Nephron progenitor cell (in vitro differentiated cells): ENCODE measurements around the gene CBX3.

Experiments used
- DNase-seq: peaks from one replicate; pipeline ENCODE4 v3.0.0; 2021
- H3K27ac Mint-ChIP-seq: 2 replicates; pipeline ENCODE4 v1.8.0; 2021; ENCODE audit warnings: mild to moderate bottlenecking, moderate library complexity, mixed read lengths
- H3K27me3 Mint-ChIP-seq: 2 replicates; pipeline ENCODE4 v1.8.0; 2021; ENCODE audit warnings: mild to moderate bottlenecking, low read depth, mixed read lengths; ENCODE audit not compliant: poor library complexity
- H3K36me3 Mint-ChIP-seq: 2 replicates; pipeline ENCODE4 v1.8.0; 2021; ENCODE audit warnings: low read depth, mixed read lengths
- H3K4me1 Mint-ChIP-seq: 2 replicates; pipeline ENCODE4 v1.8.0; 2021; ENCODE audit warnings: mixed read lengths
- H3K4me3 Mint-ChIP-seq: 2 replicates; pipeline ENCODE4 v1.8.0; 2021; ENCODE audit warnings: mild to moderate bottlenecking, moderate library complexity, mixed read lengths
- H3K9me3 Mint-ChIP-seq: 2 replicates; pipeline ENCODE4 v1.8.0; 2021; ENCODE audit warnings: mild to moderate bottlenecking, moderate library complexity, mixed read lengths
- TF ChIP-seq, protein P1 (sequence below): fragments of 200-600 bp; sonication (generic); IDR thresholded peaks from 2 replicates; pipeline ENCODE4 v1.5.0; 2021; ENCODE audit warnings: antibody characterized with exemption

The CBX3 gene

DNA sequence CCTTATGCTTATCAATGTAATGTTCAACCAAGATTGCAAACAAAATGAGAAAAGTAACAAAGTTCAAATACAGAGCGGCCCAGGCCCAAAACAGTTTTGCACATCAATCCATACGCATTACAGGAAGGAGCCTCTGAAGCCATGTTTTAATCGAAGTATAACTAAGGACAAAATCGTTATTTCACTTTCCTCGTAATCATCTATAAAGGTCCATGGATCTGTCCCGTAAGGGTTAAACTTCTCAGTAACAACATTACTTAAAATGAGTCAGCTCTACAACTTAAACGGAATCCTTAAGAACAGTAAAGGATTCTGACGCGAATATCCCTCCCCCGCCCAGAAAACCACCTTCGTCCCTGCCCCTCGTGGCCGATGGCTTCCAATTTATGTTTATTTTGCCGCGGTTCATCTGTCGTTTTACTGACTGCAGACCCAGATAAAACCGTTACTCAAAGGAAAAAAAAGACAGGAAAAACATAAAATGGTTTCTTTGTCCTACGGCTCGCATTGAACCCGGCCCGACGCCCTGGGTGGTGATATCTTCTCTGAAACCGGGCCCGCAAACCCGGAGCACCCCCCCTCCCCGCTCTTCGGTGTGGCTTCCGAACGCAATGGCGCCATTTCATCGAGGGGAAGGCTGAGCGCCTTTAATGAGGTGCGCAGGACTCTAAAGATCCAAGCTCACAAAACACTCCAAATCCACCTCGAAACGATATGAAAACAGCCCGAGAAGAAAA is 2.1 kb upstream of the CBX3 start:
- TF ChIP-seq, protein P1, sequence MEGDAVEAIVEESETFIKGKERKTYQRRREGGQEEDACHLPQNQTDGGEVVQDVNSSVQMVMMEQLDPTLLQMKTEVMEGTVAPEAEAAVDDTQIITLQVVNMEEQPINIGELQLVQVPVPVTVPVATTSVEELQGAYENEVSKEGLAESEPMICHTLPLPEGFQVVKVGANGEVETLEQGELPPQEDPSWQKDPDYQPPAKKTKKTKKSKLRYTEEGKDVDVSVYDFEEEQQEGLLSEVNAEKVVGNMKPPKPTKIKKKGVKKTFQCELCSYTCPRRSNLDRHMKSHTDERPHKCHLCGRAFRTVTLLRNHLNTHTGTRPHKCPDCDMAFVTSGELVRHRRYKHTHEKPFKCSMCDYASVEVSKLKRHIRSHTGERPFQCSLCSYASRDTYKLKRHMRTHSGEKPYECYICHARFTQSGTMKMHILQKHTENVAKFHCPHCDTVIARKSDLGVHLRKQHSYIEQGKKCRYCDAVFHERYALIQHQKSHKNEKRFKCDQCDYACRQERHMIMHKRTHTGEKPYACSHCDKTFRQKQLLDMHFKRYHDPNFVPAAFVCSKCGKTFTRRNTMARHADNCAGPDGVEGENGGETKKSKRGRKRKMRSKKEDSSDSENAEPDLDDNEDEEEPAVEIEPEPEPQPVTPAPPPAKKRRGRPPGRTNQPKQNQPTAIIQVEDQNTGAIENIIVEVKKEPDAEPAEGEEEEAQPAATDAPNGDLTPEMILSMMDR: no peak
- H3K36me3 Mint-ChIP-seq: peaks cover 67% of the 10 kb centered on the region
- peaks cover 3% of the 10 kb centered on the region for H3K9me3 Mint-ChIP-seq
- H3K27me3 Mint-ChIP-seq: peaks cover 12% of the 10 kb centered on the region
- peak; percentile 52 for DNase-seq
- peaks cover 43% of the 10 kb centered on the region for H3K4me1 Mint-ChIP-seq
- peak overlapping the region; percentile 100 for H3K4me3 Mint-ChIP-seq
- peak overlapping the region; percentile 100 for H3K27ac Mint-ChIP-seq

DNA sequence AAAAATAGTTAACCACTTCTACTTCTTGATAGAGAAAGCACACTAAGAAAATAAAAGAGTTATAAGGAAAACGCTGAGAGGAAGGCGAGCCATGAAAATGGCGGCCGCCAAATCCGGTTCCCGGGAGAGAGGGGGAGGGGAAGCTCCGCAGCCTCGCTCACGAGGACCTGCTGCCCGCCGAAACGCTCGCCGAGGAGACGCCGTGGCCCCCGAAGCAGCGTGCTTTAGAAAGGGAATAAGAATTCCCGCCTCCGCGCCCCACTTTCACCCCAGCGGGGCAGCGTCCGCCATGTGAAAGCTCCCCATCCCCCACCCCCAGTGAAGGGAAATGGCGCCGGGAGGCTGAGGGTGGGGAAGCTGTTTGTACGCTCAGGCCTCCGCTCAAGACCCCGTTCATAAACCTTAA is 1.5 kb upstream of the CBX3 start:
- peaks cover 66% of the 10 kb centered on the region for H3K36me3 Mint-ChIP-seq
- H3K9me3 Mint-ChIP-seq: peaks cover 3% of the 10 kb centered on the region
- H3K27me3 Mint-ChIP-seq: peaks cover 9% of the 10 kb centered on the region
- DNase-seq: peak; percentile 73
- H3K27ac Mint-ChIP-seq: peak overlapping the region; percentile 100
- peaks cover 45% of the 10 kb centered on the region for H3K4me1 Mint-ChIP-seq
- peak overlapping the region; percentile 100 for H3K4me3 Mint-ChIP-seq
- TF ChIP-seq, protein P1: no peak

GRCh38 chr7:26200444-26201246 is 900 bp upstream of the CBX3 start, which contains the start of gene HNRNPA2B1:
HNRNPA2B1 (minus strand) TSS chr7:26200746; CDS start chr7:26200577, 169 bp downstream.
- Mint-ChIP-seq H3K4me3 (peak within 1 kb of the TSS; percentile 100), H3K27ac (peak within 1 kb of the TSS; percentile 100), H3K27me3 (peaks cover 9% of the 10 kb centered on the region), H3K9me3 (peaks cover 3% of the 10 kb centered on the region), H3K36me3 (peaks cover 66% of the 10 kb centered on the region), H3K4me1 (peaks cover 45% of the 10 kb centered on the region)
- TF ChIP-seq, protein P1: no peak
- DNase-seq: peak; percentile 94

- Mint-ChIP-seq H3K27ac (peak overlapping the region; percentile 97), H3K4me3 (peak overlapping the region; percentile 90), H3K36me3 (peaks cover 66% of the 10 kb centered on the region), H3K4me1 (peaks cover 44% of the 10 kb centered on the region), H3K9me3 (peaks cover 3% of the 10 kb centered on the region), H3K27me3 (peaks cover 12% of the 10 kb centered on the region)
- DNase-seq: peak; percentile 66
- TF ChIP-seq, protein P1: no peak
Observed at GRCh38 chr7:26202019-26202990, 760 bp downstream of the CBX3 start.

GRCh38 chr7:26203016-26203415 is 1.5 kb downstream of the CBX3 start:
- H3K27ac Mint-ChIP-seq: peak overlapping the region; percentile 79
- H3K36me3 Mint-ChIP-seq: peaks cover 67% of the 10 kb centered on the region
- peak overlapping the region; percentile 90 for H3K4me3 Mint-ChIP-seq
- H3K9me3 Mint-ChIP-seq: peaks cover 3% of the 10 kb centered on the region
- H3K27me3 Mint-ChIP-seq: peaks cover 12% of the 10 kb centered on the region
- TF ChIP-seq, protein P1: no peak
- H3K4me1 Mint-ChIP-seq: peaks cover 42% of the 10 kb centered on the region
- no peak for DNase-seq
